KMS-11 (cell line): ENCODE data around the gene CALN1.

Experiments
- H2AFZ ChIP-seq: fragments of 200-600 bp; sonication (generic); 2 replicates; pipeline ENCODE4 v1.6.1; 2016; ENCODE audit warnings: antibody characterized with exemption, mixed run types, low read depth
- H3K27ac ChIP-seq: fragments of 200-600 bp; sonication (generic); 2 replicates; pipeline ENCODE4 v1.6.1; 2016; ENCODE audit warnings: mild to moderate bottlenecking, mixed run types
- H3K27me3 ChIP-seq: fragments of 200-600 bp; sonication (generic); 2 replicates; pipeline ENCODE4 v1.6.1; 2017; ENCODE audit warnings: mild to moderate bottlenecking, low read depth, mixed run types, moderate library complexity; ENCODE audit not compliant: insufficient read depth
- H3K36me3 ChIP-seq: fragments of 200-600 bp; sonication (generic); 2 replicates; pipeline ENCODE4 v1.6.1; 2017; ENCODE audit warnings: mild to moderate bottlenecking, mixed run types; ENCODE audit not compliant: insufficient read depth
- H3K4me1 ChIP-seq: fragments of 200-600 bp; sonication (generic); 2 replicates; pipeline ENCODE4 v1.6.1; 2016; ENCODE audit warnings: mild to moderate bottlenecking, low read depth, mixed run types; ENCODE audit not compliant: poor library complexity, severe bottlenecking
- H3K4me2 ChIP-seq: fragments of 200-600 bp; sonication (generic); 2 replicates; pipeline ENCODE4 v1.7.0; 2016; ENCODE audit warnings: mild to moderate bottlenecking, mixed run types
- H3K4me3 ChIP-seq: fragments of 200-600 bp; sonication (generic); IDR thresholded peaks from 2 replicates; pipeline ENCODE4 v1.6.1; 2017; ENCODE audit warnings: low read depth, low read length, mixed read lengths; ENCODE audit not compliant: insufficient read depth
- H3K79me2 ChIP-seq: fragments of 200-600 bp; sonication (generic); 2 replicates; pipeline ENCODE4 v1.6.1; 2016; ENCODE audit warnings: low read depth, mixed run types; ENCODE audit not compliant: insufficient read depth
- H3K9ac ChIP-seq: fragments of 200-600 bp; sonication (generic); 2 replicates; pipeline ENCODE4 v1.6.1; 2016; ENCODE audit warnings: mild to moderate bottlenecking, mixed run types
- H4K20me1 ChIP-seq: fragments of 200-600 bp; sonication (generic); 2 replicates; pipeline ENCODE4 v1.6.1; 2016; ENCODE audit warnings: mild to moderate bottlenecking, mixed run types; ENCODE audit not compliant: insufficient read depth
- CTCF ChIP-seq: fragments of 200-600 bp; sonication (generic); conservative IDR thresholded peaks from 2 replicates; pipeline ENCODE4 v1.6.1; 2017; ENCODE audit warnings: low read depth, mild to moderate bottlenecking, antibody characterized with exemption, low read length, moderate library complexity, mixed read lengths

CALN1 gene

GRCh38 chr7:72039460-72039859 is 372.7 kb downstream of the CALN1 start:
- no peaks in the 10 kb centered on the region for H3K36me3 ChIP-seq
- H3K27me3 ChIP-seq: no peaks in the 10 kb centered on the region
- no peak overlapping the region for H3K27ac ChIP-seq
- no peaks in the 10 kb centered on the region for H4K20me1 ChIP-seq
- no peak overlapping the region for H3K4me2 ChIP-seq
- no peak for TF ChIP-seq CTCF
- H3K4me3 ChIP-seq: no peak overlapping the region
- no peak overlapping the region for H2AFZ ChIP-seq
- no peak overlapping the region for H3K9ac ChIP-seq
- H3K79me2 ChIP-seq: no peaks in the 10 kb centered on the region
- peaks cover 54% of the 10 kb centered on the region for H3K4me1 ChIP-seq

GRCh38 chr7:72038022-72038732 is 374.0 kb downstream of the CALN1 start:
- H3K79me2 ChIP-seq: no peaks in the 10 kb centered on the region
- H3K4me1 ChIP-seq: peaks cover 43% of the 10 kb centered on the region
- no peak overlapping the region for H3K4me2 ChIP-seq
- H3K27me3 ChIP-seq: no peaks in the 10 kb centered on the region
- no peak for TF ChIP-seq CTCF
- H3K4me3 ChIP-seq: no peak overlapping the region
- no peak overlapping the region for H3K27ac ChIP-seq
- no peak overlapping the region for H2AFZ ChIP-seq
- no peak overlapping the region for H3K9ac ChIP-seq
- no peaks in the 10 kb centered on the region for H3K36me3 ChIP-seq
- H4K20me1 ChIP-seq: no peaks in the 10 kb centered on the region

- no peaks in the 10 kb centered on the region for H4K20me1 ChIP-seq
- H2AFZ ChIP-seq: no peak overlapping the region
- TF ChIP-seq CTCF: no peak
- H3K4me1 ChIP-seq: peaks cover 37% of the 10 kb centered on the region
- no peaks in the 10 kb centered on the region for H3K36me3 ChIP-seq
- H3K27me3 ChIP-seq: no peaks in the 10 kb centered on the region
- no peak overlapping the region for H3K27ac ChIP-seq
- H3K79me2 ChIP-seq: no peaks in the 10 kb centered on the region
- no peak overlapping the region for H3K9ac ChIP-seq
- H3K4me3 ChIP-seq: no peak overlapping the region
- no peak overlapping the region for H3K4me2 ChIP-seq
These were observed 374.6 kb downstream of the CALN1 start for GRCh38 chr7:72037516-72037915.

- no peaks in the 10 kb centered on the region for H4K20me1 ChIP-seq
- no peak overlapping the region for H3K27ac ChIP-seq
- H3K4me1 ChIP-seq: peaks cover 14% of the 10 kb centered on the region
- TF ChIP-seq CTCF: no peak
- no peaks in the 10 kb centered on the region for H3K27me3 ChIP-seq
- H3K9ac ChIP-seq: no peak overlapping the region
- H2AFZ ChIP-seq: no peak overlapping the region
- H3K79me2 ChIP-seq: no peaks in the 10 kb centered on the region
- H3K4me2 ChIP-seq: no peak overlapping the region
- no peak overlapping the region for H3K4me3 ChIP-seq
- H3K36me3 ChIP-seq: no peaks in the 10 kb centered on the region
These were observed 376.9 kb downstream of the CALN1 start for GRCh38 chr7:72035266-72035665.
